Endothelial cell of umbilical vein (primary cell): Measurements from ENCODE around the gene RPH3AL. TPM values are rescaled to one million over a fixed set of nuclear protein-coding genes. Genes with fewer than 3 reads are reported as not detected.

Source experiments
- BruUV-seq: library from RNA; stranded (reverse); fragments of 400-500 nt; replicated peaks from 2 replicates; lab custom pipeline; 2021; lab: Mats Ljungman, UMichigan
- CTCF ChIA-PET: fragments of 300-600, 350-600 bp; sonication (Branson Sonifier 250); formaldehyde crosslinking; loops from one replicate; lab custom pipeline; 2021; ENCODE audit warnings: antibody characterized with exemption, inconsistent platforms; lab: Charles Lee
- POLR2A ChIA-PET: fragments of 300-600, 350-600 bp; sonication (Branson Sonifier 250); formaldehyde crosslinking; loops from one replicate; lab custom pipeline; 2021; ENCODE audit warnings: antibody characterized with exemption, inconsistent platforms; lab: Charles Lee
- DNase-seq: peaks from one replicate; pipeline ENCODE4 v3.0.0-alpha.2; 2011; ENCODE audit warnings: low read depth, low spot score
- FAIRE-seq: peaks from 2 replicates; lab custom pipeline; 2011; peaks lifted over from hg19 to GRCh38; lab: Jason Lieb, UNC
- H2AFZ ChIP-seq: 2 replicates; pipeline ENCODE4 v1.6.0; 2012; ENCODE audit warnings: low read depth, low read length, control low read depth, inconsistent platforms
- H3K27ac ChIP-seq: 2 replicates; pipeline ENCODE4 v1.5.1; 2011; ENCODE audit warnings: low read depth, mild to moderate bottlenecking, control low read depth, low read length, moderate library complexity; ENCODE audit not compliant: insufficient read depth
- H3K27me3 ChIP-seq, 2 experiments: 2 replicates each; pipeline versions ENCODE4 v1.6.0 to v1.6.1; 2011; ENCODE audit warnings: low read length in 2 of 2, mixed read lengths in 1 of 2; ENCODE audit not compliant: control insufficient read depth in 2 of 2, insufficient read depth in 2 of 2
- H3K36me3 ChIP-seq, 2 experiments: 2 replicates in 1 of 2; 3 replicates in 1 of 2; pipeline ENCODE4 v1.5.1; 2011; ENCODE audit warnings: low read length in 2 of 2, mild to moderate bottlenecking in 1 of 2, moderate library complexity in 1 of 2; ENCODE audit not compliant: control insufficient read depth in 2 of 2, insufficient read depth in 2 of 2; ENCODE audit errors: extremely low read depth in 1 of 2
- H3K4me1 ChIP-seq: 3 replicates; pipeline ENCODE4 v1.5.1; 2011; ENCODE audit warnings: mild to moderate bottlenecking, low read length; ENCODE audit not compliant: control insufficient read depth, insufficient read depth; ENCODE audit errors: extremely low read depth
- H3K4me2 ChIP-seq: 2 replicates; pipeline ENCODE4 v1.6.1; 2011; ENCODE audit warnings: low read length, control low read depth, mixed read lengths; ENCODE audit not compliant: insufficient read depth
- H3K4me3 ChIP-seq, 3 experiments: fragments of 200-600 bp in 1 of 3; sonication (generic), shearing (Covaris generic) in 1 of 3; replicated peaks in 1 of 3; 2 replicates each; pipeline ENCODE4 v1.5.1; 2011 to 2016; ENCODE audit warnings: control low read depth in 3 of 3, low read length in 3 of 3, mild to moderate bottlenecking in 2 of 3, inconsistent platforms in 1 of 3, low read depth in 1 of 3, moderate library complexity in 1 of 3; ENCODE audit not compliant: insufficient read depth in 1 of 3
- H3K79me2 ChIP-seq: 2 replicates; pipeline ENCODE4 v1.6.0; 2012; ENCODE audit warnings: low read length, inconsistent platforms; ENCODE audit not compliant: control insufficient read depth, insufficient read depth
- H3K9ac ChIP-seq: replicated peaks from 2 replicates; pipeline ENCODE3; 2011; ENCODE audit warnings: low read length, control low read depth; ENCODE audit not compliant: insufficient read depth; ENCODE audit errors: extremely low read depth
- H3K9me1 ChIP-seq: replicated peaks from 3 replicates; pipeline ENCODE4 v1.6.0; 2011; ENCODE audit warnings: mild to moderate bottlenecking, low read length; ENCODE audit not compliant: control insufficient read depth, insufficient read depth; ENCODE audit errors: extremely low read depth
- H3K9me3 ChIP-seq: replicated peaks from 2 replicates; pipeline ENCODE4 v1.5.1; 2012; ENCODE audit warnings: low read length, inconsistent platforms; ENCODE audit not compliant: control insufficient read depth, insufficient read depth
- H4K20me1 ChIP-seq: replicated peaks from 2 replicates; pipeline ENCODE3; 2011; ENCODE audit warnings: mild to moderate bottlenecking, low read length; ENCODE audit not compliant: control insufficient read depth, insufficient read depth; ENCODE audit errors: extremely low read depth
- EZH2 ChIP-seq: IDR thresholded peaks from 2 replicates; pipeline ENCODE4 v1.6.1; 2012; ENCODE audit warnings: borderline replicate concordance, low read depth, mild to moderate bottlenecking, moderate library complexity, low read length, inconsistent platforms; ENCODE audit not compliant: severe bottlenecking
- FOS ChIP-seq: IDR thresholded peaks from 2 replicates; pipeline ENCODE4 v1.6.1; 2011; ENCODE audit warnings: mild to moderate bottlenecking, low read length, moderate library complexity, borderline replicate concordance; ENCODE audit not compliant: insufficient read depth
- GATA2 ChIP-seq: IDR thresholded peaks from 2 replicates; pipeline ENCODE4 v1.7.0; 2011; ENCODE audit warnings: low read depth, mild to moderate bottlenecking, moderate library complexity, mixed read lengths, low read length; ENCODE audit not compliant: insufficient read length, insufficient read depth
- JUN ChIP-seq: IDR thresholded peaks from 2 replicates; pipeline ENCODE4 v1.6.1; 2011; ENCODE audit warnings: borderline replicate concordance, low read depth; ENCODE audit not compliant: insufficient read length, insufficient read depth
- MYC ChIP-seq: IDR thresholded peaks from one replicate; pipeline ENCODE4 v1.6.1; 2011; ENCODE audit warnings: mild to moderate bottlenecking, low read depth, low read length
- POLR2A ChIP-seq: IDR thresholded peaks from 2 replicates; pipeline ENCODE4 v1.6.1; 2012; ENCODE audit warnings: low read depth, mild to moderate bottlenecking, control low read depth, low read length
- POLR2AphosphoS5 ChIP-seq: IDR thresholded peaks from 2 replicates; pipeline ENCODE4 v1.6.1; 2012; ENCODE audit warnings: low read depth, mild to moderate bottlenecking, control low read depth, low read length, moderate library complexity; ENCODE audit not compliant: insufficient read depth
- dilution Hi-C: fragments of 300-500 bp; cut with MboI; formaldehyde crosslinking; loops from one replicate; pipeline ENCODE4 v1.15.0; 2019; ENCODE audit warnings: low sequenced_read_pairs; ENCODE audit not compliant: extremely low pct_ligation_motif_present
- intact Hi-C: fragments of 100-400 bp; cut with micrococcal nuclease; formaldehyde crosslinking; loops from one replicate; pipeline ENCODE4 v1.10.0; 2022
- polyA plus RNA-seq, 4 experiments: library from polyadenylated mRNA; depleted of rRNA in 3 of 4; stranded (reverse) in 3 of 4; unstranded in 1 of 4; fragments of >200 nt; gene quantifications; 2 replicates each; pipeline versions ENCODE4 v1.2.1 to v1.2.3, GENCODE V29; 2011 to 2012; ENCODE audit warnings: missing spikeins in 1 of 4
- total RNA-seq: library from RNA; stranded (reverse); gene quantifications from 2 replicates; pipeline ENCODE4 v1.2.3, GENCODE V29; 2021
- TF ChIP-seq, protein P1 (sequence below): IDR thresholded peaks from 2 replicates; pipeline ENCODE4 v1.6.1; 2011; ENCODE audit not compliant: insufficient read depth, insufficient read length
- TF ChIP-seq, protein P2 (sequence below), 2 donors: IDR thresholded peaks; 1 replicate in 1 of 2; 2 replicates in 1 of 2; pipeline ENCODE4 v1.5.1; 2011; ENCODE audit warnings: low read length in 2 of 2, mild to moderate bottlenecking in 2 of 2, moderate library complexity in 2 of 2, control low read depth in 1 of 2, inconsistent platforms in 1 of 2, low read depth in 1 of 2; ENCODE audit not compliant: insufficient read depth in 1 of 2; ENCODE audit errors: extremely low read depth in 1 of 2

RPH3AL gene
- total and polyA plus RNA-seq, 2 donors (not counting 3 experiments of a cell fraction or from before 2014, with no cell fraction given): 4.1 to 7.0 TPM

DNA sequence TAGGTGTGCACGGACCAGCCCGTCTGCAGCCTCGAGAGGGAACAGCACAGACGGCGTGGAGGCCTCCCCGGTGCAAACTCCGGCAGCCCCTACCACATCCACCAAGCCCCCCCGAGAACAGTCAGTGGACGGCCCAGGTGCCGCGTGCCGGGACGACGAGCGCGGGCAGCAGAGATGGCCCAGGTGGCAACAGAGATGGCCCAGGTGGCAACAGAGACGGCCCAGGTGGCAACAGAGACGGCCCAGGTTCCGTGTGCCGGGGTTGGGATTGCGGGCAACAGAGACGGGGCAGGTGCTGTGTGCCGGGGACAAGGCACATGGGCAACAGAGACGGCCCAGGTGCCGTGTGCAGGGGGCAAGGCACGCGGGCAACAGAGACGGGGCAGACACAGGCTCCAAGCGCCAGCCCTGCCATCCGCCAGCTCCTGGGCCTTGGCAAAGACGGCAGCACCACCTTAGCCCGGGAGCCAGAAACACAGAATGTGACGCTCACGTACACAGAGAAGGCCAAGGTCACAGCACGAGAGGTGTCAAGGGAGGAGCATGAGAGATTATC is 31.1 kb downstream of the RPH3AL start:
- ChIA-PET CTCF (no interaction called here), POLR2A (no interaction called here)
- H3K9ac ChIP-seq: no peak overlapping the region
- intact Hi-C loops: no loop called here
- H3K4me3 ChIP-seq: no peak overlapping the region
- dilution Hi-C loops: no loop called here
- H3K27ac ChIP-seq: no peak overlapping the region
- H3K9me1 ChIP-seq: no peaks in the 10 kb centered on the region
- TF ChIP-seq GATA2 (no peak), JUN (no peak), FOS (no peak), POLR2A (no peak), EZH2 (no peak), MYC (no peak), POLR2AphosphoS5 (no peak)
- TF ChIP-seq, protein P1, sequence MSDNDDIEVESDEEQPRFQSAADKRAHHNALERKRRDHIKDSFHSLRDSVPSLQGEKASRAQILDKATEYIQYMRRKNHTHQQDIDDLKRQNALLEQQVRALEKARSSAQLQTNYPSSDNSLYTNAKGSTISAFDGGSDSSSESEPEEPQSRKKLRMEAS: no peak
- TF ChIP-seq, protein P2, sequence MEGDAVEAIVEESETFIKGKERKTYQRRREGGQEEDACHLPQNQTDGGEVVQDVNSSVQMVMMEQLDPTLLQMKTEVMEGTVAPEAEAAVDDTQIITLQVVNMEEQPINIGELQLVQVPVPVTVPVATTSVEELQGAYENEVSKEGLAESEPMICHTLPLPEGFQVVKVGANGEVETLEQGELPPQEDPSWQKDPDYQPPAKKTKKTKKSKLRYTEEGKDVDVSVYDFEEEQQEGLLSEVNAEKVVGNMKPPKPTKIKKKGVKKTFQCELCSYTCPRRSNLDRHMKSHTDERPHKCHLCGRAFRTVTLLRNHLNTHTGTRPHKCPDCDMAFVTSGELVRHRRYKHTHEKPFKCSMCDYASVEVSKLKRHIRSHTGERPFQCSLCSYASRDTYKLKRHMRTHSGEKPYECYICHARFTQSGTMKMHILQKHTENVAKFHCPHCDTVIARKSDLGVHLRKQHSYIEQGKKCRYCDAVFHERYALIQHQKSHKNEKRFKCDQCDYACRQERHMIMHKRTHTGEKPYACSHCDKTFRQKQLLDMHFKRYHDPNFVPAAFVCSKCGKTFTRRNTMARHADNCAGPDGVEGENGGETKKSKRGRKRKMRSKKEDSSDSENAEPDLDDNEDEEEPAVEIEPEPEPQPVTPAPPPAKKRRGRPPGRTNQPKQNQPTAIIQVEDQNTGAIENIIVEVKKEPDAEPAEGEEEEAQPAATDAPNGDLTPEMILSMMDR (IDR thresholded peaks at IDR 0.05; ENCODE audit: extremely low read depth in 1 of 2, insufficient read depth in 1 of 2, low read depth in 1 of 2, low read length in 2 of 2): no peak
- BruUV-seq: no TSS peak
- H3K4me2 ChIP-seq: no peak overlapping the region
- no peaks in the 10 kb centered on the region for H3K9me3 ChIP-seq
- no peaks in the 10 kb centered on the region for H4K20me1 ChIP-seq
- H3K27me3 ChIP-seq: no peaks in the 10 kb centered on the region
- H2AFZ ChIP-seq: no peak overlapping the region
- no peak for FAIRE-seq
- H3K4me1 ChIP-seq: no peaks in the 10 kb centered on the region
- no peaks in the 10 kb centered on the region for H3K79me2 ChIP-seq
- H3K36me3 ChIP-seq: peaks cover 0 to 3% of the 10 kb centered on the region in 2 experiments
- DNase-seq: no peak
